GM20431 (cell line): ENCODE measurements around the gene SPRYD7.
"Not testable (repeated sequence)": the region's sequence is repeated elsewhere in the genome, so short reads cannot be mapped to it uniquely, and the experiment has no call there.

ENCODE experiments used
- in situ Hi-C: fragments of 300-500 bp; cut with MseI, MboI; formaldehyde crosslinking; loops from one replicate; pipeline ENCODE4 v1.15.0; 2020; ENCODE audit warnings: low sequenced_read_pairs; ENCODE audit not compliant: unreplicated experiment

The SPRYD7 gene, protein sequence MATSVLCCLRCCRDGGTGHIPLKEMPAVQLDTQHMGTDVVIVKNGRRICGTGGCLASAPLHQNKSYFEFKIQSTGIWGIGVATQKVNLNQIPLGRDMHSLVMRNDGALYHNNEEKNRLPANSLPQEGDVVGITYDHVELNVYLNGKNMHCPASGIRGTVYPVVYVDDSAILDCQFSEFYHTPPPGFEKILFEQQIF

DNA sequence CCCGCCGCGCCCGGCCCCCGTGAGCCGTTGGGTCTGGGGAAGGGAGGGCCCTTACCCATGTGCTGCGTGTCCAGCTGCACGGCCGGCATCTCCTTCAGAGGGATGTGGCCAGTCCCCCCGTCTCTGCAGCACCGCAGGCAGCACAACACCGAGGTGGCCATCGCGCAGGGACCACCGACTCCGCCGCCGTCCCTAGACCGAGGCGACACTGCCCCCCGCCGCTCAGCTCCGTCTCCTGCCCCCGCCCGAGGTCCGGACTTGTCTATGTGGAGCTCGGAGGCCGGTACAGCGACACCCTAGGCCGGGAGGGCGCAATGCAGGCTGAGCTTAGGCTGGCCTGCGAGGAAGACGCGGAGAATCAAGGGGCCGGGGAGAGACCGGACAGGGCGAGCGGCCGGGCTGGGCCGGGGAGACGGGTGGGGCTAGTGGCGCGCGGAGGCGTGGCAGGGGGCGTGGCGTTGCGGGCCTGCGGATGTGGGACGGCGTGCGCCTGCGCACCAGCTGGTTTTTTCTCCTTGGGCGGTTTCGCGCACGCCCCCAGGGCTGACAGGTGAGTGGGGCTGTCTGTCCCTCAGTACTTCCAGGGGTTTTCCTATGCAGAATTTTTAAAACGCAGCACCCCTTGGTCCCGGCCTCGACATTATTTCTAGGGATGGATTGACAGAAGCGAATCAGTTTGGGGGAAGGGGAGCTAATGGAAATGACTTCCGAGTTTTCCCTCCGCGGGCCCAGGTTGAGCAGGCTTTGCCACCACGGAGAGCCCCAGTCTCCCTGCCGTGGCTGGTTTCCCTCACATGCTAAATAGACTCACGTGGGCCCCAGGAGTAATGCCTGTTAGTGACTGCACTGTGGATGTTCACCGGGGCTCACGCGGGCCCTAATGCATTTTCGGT, at the start of gene SPRYD7:
Gene SPRYD7 (minus strand): TSS at position 266 of the 893 bp plus-strand sequence. CDS start 105 bp downstream, at position 161.
- in situ Hi-C loops: no loop called here

DNA sequence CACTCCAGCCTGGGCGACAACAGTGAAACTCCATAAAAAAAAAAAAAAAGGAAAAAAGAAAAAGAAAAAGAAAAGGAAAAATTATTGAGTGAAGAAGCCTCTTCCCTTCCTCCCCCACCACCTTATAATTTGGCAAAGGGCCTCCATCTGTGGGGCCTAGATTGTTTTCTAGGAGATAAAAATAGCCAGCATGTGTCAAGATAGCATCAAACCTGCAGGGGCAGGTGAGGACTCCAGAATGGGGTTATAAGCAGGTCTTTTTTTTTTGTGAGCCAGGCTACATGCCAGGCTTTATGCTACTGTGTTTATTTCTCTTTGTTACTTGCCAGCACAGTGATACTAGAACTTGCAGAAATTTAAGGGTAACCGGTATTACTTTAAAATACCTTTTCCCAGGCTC, 49.0 kb upstream of the SPRYD7 start:
- in situ Hi-C loops: loop anchor here (25.0 kb wide), 1 partner anchor 1077 kb away; no protein-coding TSS in a partner anchor

DNA sequence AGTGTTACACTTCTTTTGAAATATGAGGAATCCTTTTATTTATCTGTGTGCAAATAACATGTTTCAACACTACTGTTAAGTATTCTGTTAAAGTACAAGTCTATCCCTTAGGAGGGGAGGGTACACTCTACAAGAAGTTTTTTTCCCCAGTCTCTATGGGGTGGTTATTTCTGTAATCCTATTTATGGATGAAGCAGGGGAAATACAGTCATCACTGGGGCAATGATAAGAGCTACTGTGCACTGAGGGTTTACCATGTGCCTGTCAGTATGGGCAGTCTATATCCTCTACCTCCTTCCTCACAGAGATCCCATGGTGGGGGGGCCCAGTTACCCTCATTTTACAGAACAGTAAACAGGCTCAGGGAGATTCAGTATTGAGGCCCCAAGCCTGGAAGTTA, 44.1 kb upstream of the SPRYD7 start:
- in situ Hi-C loops: loop anchor here (25.0 kb wide), 1 partner anchor 1082 kb away; no protein-coding TSS in a partner anchor

DNA sequence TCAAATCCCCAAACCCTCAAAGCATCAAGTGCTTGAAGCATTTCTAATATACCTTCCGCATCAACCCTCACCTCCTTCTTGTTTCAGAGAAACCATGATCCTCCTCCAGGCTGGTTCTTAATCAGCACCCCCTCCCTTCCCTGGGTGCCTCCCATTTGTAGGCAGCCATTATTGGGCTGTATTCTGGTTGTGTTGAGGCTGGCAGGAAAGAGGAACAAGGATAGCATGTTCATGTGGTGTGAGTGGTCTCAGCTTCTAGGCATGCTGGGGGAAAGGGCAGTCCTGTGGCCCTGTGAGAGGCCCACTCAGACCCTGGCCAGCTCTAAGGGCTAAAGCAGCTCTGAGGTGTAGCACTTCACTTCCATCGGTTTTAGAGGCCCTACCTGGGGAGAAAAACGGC, 41.9 kb upstream of the SPRYD7 start:
- in situ Hi-C loops: loop anchor here (25.0 kb wide), 1 partner anchor 1084 kb away; no protein-coding TSS in a partner anchor

DNA sequence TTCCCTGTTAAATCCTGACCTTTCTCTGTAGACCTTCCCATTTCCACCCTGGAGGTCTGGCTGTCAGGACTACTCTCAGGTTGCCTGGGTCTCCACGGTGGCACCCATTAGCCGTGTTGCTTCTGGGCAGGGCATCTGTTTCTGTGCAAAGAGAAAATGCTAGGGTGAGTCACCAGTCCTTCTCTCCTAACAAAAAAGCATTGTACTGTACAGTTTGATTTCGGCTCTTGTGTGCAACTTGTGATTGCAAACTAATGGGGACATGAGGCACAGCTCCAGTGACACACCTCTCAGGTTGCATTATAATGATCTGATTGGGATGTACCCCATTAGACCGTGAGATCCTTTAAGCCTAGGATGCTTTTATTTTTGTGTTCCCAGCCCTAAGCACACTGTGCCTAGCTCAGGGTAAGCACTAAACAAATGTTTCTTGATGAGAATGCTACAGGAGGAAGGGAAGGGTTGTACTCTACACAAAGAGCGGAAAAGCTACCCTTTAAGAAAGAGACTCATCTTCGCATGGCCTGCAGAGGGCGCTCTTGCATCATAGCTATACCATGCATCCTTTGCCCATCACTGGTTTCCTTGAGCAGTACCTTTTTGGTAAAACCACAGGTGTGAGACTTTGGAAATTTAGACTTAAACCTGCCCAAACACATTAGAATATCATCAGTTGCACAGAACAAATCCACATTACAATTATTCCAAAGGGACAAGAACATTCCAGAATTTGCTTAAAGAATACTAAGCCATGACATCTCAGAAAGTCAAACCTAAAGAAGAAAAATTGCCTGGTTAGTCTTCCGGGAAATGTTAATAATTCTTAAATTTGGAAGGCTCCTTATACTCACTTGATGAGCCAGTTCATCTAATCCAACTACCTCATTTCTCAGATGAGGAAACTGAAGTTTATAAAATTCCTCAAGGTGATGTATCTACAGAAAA, 40.4 kb upstream of the SPRYD7 start:
- in situ Hi-C loops: loop anchor here (25.0 kb wide), 1 partner anchor 1086 kb away; no protein-coding TSS in a partner anchor

DNA sequence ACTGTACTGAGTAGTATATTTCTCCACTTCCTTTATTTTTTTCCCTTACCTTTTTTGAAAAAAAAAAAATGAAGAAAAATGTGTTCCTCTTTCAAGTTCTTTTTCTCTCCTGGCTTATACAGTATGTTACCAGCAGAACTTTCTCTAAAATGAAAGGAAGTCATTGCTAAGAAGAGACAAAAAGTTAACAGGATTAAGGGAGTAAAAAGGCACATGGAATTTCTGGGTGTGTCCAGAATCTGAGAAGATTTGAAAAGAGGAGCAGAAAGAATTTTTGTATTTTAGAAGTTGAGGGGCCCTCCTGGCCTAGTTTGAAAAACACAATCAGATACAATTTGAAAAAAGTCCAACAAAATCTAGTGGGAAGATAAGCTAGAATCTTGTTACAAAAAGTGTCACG, 39.7 kb upstream of the SPRYD7 start:
- in situ Hi-C loops: loop anchor here (25.0 kb wide), 1 partner anchor 1086 kb away; no protein-coding TSS in a partner anchor

DNA sequence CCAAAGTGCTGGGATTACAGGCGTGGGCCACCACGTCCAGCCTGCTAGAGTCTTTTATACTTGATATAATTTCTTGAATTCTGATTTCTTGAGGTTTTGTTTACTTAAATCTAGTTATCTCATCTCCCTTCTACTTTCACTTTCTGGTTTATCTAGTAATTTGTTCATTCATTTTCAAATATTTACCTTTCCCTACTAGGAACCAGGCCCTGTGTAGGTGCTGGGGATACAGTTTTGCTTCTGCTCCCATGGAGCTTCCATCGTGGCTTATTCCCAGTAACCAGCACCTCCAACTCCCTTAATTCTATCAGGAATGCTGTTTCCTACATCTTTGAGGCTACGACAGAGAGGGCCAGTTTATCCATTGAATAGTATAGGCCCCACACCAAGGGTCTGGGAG, 36.6 kb upstream of the SPRYD7 start:
- in situ Hi-C loops: loop anchor here (25.0 kb wide), 1 partner anchor 815 kb away; no protein-coding TSS in a partner anchor

DNA sequence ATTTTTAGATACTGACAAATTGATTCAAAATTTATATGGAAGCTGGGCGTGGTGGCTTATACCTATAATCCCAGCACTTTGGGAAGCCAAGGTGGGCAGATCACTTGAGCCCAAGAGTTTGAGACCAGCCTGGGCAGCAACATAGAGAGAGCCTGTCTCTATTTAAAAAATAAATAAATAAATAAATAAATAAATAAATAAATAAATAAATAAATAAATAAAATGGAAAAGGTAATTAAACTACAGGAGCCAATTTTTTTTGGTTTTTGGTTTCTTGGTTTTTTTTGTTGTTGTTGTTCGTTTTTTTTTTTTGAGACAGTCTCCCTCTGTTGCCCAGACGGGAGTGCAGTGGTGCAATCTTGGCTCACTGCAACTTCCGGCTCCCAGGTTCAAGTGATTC, 31.3 kb upstream of the SPRYD7 start:
- in situ Hi-C loops: loop anchor here (25.0 kb wide), 1 partner anchor 820 kb away; no protein-coding TSS in a partner anchor

DNA sequence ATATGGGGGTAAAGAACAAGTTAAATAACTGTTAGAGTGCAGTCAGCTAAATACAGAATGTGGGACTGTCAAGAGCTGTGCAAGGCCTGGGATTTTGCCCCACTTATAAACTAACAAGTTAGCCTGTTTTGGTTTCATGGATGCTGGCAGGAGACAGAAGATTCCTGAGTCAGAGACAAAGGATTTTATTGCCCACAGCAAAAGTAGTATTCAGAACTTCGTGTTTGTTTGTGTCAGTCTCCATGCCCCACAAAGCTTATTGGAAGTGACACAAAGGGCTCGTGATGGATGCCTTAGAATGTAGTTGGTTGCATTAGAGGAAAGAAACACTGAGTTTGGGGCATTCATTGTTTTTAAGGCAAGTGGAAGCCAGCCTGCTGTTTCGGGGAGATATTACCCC, 22.2 kb upstream of the SPRYD7 start:
- in situ Hi-C loops: loop anchor here (25.0 kb wide), 1 partner anchor 829 kb away; no protein-coding TSS in a partner anchor

DNA sequence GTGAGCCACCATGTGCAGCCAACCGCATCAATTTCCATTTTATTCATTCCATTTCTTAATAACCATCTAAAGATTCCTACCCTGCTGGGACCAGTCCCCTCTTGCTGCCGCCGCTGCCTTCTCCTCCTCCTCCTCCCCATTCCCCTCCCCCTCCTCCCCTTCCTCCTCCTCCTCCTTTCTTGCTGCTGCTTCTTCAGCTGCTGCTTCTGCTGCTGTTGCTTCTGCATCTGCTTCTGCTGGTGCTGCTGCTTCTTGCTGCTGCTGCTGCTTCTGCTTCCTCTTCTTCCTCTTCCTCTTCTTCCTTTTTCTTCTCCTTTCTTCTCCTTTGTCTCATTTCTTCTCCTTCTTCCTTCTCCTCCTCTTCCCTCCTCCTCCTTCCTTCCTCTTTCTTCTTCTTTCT, 20.0 kb upstream of the SPRYD7 start:
- in situ Hi-C loops: loop anchor here (25.0 kb wide), 1 partner anchor 831 kb away; no protein-coding TSS in a partner anchor

DNA sequence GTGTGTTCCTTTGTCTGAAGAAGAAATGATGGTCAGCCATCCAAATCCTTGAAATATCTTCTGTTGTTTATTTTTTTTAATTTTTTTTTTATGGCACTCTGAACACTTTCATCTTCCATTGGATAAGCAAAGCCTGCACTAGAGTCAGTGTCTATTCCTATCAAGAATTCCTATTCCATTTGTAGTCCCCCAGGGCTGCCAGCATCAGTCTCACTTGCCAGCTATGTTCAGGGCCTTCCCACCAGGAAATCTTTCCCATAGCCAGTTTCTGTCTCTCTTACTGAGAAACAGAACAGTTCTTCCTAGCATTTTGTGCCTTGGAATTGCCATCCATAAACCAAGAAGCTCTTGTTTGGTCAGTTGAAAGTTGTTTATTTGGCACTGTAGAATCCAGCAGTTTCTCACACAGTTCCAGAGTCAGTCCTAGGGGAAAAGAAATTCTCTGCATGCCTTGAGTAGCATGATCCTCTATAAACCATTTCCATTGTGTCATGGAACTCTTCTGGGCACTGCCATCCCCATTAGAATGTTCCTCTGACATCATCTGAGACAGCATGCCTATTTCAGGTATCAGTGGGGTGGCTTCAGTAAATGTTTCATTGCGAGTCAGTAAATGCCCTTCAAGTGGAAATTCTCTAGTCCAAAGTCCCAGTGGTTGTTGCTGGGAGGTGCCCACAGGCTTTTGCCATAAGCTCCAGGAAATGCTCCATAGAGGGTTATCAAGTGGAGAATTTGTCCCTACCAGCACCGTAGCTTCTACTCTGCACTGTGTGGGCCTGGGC, 18.7 kb upstream of the SPRYD7 start:
- in situ Hi-C loops: loop anchor here (25.0 kb wide), 1 partner anchor 832 kb away; no protein-coding TSS in a partner anchor

DNA sequence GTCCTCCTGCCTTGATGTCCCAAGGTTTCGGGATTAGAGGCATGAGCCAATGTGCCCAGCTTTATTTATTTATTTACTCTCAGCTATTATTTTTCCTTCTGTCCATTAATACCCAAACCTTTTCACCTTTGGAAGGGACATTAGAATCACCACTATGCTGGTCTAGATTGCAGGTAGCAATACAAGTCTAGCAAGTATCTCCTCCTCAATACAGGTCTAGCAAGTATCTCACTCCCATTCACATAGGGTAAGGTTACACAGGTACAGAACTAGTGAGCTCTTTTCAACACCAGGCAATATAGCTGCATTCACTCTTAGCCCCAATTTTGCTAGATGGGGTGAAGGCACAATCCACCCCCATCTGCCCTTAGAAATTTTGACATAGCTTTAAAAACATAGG, 17.4 kb upstream of the SPRYD7 start:
- in situ Hi-C loops: loop anchor here (25.0 kb wide), 1 partner anchor 834 kb away; no protein-coding TSS in a partner anchor

DNA sequence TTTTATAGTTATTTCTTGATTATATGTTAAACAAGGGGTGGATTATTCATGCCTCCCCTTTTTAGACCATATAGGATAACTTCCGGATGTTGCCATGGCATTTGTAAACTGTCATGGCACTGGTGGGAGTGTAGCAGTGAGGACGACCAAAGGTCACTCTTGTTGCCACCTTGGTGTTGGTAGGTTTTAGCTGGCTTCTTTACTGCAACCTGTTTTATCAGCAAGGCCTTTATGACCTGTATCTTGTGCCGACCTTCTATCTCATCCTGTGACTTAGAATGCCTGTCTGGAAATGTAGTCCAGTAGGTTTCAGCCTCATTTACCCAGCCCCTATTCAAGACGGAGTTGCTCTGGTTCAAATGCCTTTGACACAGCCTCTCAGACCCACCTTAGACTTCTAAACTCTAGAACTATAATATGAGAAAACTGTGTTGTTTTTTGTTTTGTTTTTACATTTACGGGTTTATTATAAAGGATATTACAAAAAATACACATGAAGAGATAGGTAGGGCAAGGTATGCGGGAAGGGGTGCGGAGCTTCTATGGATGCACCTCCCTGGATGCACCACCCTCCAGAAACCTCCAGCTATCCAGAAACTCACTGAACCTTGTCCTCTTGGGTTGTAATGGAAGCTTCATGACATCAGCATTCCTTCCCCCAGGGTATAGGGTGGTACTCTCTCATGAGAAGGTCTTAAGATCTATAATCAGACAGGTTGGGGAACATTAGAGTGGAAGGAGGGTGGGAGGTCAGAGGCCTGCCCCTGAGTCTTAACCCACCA, 15.8 kb upstream of the SPRYD7 start:
- in situ Hi-C loops: loop anchor here (25.0 kb wide), 1 partner anchor 835 kb away; no protein-coding TSS in a partner anchor

DNA sequence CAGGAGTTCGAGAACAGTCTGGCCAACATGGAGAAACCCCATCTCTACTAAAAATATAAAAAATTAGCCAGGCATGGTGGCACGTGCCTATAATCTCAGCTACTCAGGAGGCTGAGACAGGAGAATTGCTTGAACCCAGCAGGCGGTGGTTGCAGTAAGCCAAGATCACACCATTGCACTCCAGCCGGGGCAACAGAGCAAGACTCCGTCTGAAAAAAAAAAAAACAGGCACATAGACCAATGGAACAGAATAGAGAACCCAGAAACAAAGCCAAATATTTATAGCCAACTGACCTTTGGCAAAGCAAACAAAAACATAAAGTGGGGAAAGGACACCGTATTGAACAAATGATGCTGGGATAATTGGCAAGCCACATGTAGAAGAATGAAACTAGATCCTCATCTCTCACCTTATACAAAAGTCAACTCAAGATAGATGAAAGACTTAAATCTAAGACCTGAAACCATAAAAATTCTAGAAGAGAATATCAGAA, 12.7 kb upstream of the SPRYD7 start:
- in situ Hi-C loops: not testable (repeated sequence)

DNA sequence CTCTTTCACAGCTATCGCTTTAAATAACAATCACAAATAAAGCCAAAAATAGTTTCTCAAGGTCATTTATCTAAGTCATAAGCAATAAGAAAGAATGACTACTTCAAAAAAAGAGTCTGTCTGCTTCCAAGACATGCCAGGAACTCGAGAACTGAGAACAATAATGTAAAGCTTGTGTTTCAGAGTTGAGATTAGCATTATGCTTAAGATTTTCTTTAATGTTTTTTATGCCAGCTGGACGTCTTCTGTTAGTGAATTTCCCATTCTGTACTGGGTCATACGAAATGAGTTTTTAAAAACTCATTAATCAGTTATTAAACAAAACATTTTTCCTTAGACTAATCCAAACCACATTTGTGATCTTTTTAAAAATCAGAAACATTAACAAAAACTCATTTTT, 3.2 kb upstream of the SPRYD7 start:
- in situ Hi-C loops: no loop called here

DNA sequence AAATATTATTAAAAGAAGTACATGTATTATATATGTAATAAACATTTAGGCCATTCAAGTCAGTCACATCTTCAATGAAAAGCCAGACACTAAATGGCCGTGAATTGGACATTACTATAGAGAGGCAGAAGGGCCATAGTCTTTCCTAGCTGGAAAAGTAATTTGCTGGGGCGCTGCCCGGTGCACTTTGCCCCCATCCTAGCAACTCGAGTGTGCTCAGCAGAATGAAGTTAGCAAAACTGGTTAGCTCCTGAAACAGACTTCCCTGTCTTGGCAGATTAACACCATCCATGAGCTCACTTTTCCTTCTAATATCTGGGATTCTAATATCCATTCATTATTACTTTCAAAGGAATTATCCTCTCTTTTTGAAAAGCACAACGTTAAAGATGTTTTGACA, 2.8 kb upstream of the SPRYD7 start:
- in situ Hi-C loops: no loop called here

DNA sequence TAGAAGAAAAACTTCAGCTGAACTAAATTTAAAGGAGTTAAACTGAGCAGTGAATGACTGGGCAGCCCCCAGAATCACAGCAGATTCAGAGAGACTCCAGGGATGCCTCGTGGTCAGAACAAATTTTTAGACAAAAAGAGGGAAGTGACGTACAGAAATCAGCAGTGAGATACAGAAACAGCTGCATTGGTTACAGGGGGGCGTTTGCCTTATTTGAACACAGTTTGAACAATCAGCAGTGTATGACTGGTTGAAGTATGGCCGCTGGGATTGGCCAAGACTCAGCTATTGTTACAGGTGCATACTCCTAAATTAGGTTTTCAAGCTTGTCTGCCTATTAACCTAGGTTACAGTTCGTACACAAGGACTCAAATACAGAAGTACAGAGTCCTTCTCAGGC, 2.2 kb upstream of the SPRYD7 start:
- in situ Hi-C loops: no loop called here

DNA sequence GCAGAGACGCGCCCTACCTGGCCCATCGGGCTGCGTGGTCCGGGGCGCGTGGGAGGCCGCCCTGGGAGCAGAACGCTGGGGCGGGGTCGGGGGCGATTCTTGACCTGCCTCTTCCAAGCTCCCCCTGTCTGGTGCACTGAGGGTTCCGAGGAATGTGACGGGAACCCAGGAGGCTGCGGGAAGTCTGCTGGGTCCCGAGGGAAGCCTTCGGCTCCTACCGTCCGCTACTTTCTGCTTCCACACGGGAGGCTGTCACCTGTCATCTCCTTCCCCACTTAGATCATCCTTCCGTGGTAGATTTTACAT, 781 bp upstream of the SPRYD7 start:
- in situ Hi-C loops: no loop called here
